ENCODE results near the gene TSPAN33.

DNA sequence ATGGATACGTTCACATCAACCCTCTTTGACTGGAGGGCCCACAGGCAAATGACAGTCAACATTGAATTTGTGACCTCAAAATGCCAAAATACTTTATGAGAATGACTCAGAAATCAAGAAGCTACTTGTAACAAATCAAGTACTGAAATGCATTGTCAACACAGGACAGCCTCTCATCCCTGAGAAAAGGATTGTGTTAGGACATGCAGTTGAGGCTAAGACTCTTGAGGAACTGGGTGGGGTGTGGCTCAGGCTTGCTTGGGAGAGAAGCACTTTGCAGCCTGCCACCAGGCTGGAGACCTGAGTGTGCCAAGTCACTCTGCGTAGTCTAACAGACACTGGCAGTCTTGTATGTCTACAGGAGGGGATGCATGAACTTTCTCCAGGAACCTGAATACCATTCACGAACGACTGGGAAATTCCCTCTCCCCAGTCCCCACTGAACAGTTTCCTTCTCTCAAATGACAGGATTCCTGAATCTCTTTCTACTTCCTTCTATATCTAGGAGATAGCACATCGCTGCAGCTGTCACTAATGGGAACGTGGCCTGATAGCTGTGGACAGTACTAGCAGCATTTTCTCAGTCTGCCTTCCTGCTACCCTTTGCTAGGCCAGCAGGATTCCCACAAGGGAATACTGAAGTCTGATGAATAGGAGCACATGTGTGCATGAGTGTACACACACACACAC lies 40.6 kb downstream of the TSPAN33 start:
- TF ChIP-seq, protein P1, sequence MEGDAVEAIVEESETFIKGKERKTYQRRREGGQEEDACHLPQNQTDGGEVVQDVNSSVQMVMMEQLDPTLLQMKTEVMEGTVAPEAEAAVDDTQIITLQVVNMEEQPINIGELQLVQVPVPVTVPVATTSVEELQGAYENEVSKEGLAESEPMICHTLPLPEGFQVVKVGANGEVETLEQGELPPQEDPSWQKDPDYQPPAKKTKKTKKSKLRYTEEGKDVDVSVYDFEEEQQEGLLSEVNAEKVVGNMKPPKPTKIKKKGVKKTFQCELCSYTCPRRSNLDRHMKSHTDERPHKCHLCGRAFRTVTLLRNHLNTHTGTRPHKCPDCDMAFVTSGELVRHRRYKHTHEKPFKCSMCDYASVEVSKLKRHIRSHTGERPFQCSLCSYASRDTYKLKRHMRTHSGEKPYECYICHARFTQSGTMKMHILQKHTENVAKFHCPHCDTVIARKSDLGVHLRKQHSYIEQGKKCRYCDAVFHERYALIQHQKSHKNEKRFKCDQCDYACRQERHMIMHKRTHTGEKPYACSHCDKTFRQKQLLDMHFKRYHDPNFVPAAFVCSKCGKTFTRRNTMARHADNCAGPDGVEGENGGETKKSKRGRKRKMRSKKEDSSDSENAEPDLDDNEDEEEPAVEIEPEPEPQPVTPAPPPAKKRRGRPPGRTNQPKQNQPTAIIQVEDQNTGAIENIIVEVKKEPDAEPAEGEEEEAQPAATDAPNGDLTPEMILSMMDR (IDR thresholded peaks at IDR 0.05 in 4 of 5, conservative IDR thresholded peaks at IDR 0.05 in 1 of 5), result no peak
- TF ChIP-seq POLR2A (IDR thresholded peaks at IDR 0.05), result no peak

Data from gastrocnemius medialis (tissue), 4 donors.